G401 (cell line): Measurements from ENCODE around the gene ZCCHC2. TPM values are rescaled to one million over a fixed set of nuclear protein-coding genes. Genes with fewer than 3 reads are reported as not detected.

ENCODE experiments used
- DNase-seq: peaks from one replicate; pipeline ENCODE4 v3.0.0-alpha.2; 2015; ENCODE audit warnings: low spot score
- in situ Hi-C: cut with HindIII; loops from 2 replicates; pipeline ENCODE4 v1.10.0; 2016; ENCODE audit warnings: low sequenced_read_pairs, mixed read lengths
- total RNA-seq: library from RNA; depleted of rRNA; stranded (reverse); fragments of >200 nt; shearing (Covaris generic); gene quantifications from 2 replicates; pipeline ENCODE4 v1.2.3, GENCODE V29; 2014

ZCCHC2 gene
- total RNA-seq, 1 experiment from 2014 or later, result 27.0 TPM

DNA sequence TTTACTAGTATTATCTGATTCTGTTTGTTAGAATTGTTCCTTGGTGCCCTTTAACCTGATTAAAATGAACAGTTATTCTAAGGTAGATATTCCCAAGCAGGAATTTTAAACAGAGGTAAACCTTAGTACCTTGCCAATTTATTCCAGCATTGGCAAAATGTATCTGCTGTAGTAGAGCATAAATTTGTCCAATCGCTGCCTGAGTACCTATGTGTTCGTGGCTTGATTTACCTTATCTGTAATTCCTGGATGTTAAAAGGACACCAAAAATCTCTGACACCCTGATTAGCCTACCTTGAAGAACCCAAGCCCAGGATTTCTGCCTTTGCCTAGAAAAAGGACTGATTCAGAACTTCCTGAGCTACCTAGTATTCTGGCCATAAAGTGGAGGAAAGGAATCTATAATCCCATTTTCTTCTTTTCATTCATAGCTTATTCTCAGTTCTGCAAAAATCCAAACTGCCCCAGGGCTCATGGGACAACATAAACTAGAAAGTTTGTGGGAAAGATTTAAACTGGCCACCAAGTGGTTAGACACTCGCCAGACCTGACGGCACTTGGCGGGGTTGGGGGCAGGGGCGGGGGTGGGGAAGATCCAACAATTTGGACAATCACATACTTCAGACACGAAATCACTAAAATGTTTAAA lies 16.2 kb upstream of the ZCCHC2 start:
- no peak for DNase-seq
- in situ Hi-C loops, result no loop called here

DNA sequence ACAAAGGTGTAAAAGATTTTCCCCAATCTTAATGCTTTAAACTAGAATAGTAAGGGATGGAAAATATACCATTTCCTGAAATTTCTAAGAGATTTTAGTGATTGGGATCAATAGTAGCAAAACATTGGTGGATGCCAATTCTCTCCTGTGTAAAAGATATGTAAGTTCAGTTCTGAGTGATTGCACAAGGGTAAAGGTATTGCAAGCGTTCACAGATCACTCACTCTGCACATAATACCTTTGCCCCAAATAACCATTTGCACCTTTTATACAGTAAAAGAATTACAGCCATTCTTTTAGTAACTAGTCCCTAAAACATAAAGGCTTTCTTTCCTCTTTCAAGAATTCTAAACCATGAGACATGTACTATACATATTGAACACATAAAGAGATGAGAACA lies 13.0 kb upstream of the ZCCHC2 start:
- DNase-seq, result no peak
- in situ Hi-C loops, result no loop called here

DNA sequence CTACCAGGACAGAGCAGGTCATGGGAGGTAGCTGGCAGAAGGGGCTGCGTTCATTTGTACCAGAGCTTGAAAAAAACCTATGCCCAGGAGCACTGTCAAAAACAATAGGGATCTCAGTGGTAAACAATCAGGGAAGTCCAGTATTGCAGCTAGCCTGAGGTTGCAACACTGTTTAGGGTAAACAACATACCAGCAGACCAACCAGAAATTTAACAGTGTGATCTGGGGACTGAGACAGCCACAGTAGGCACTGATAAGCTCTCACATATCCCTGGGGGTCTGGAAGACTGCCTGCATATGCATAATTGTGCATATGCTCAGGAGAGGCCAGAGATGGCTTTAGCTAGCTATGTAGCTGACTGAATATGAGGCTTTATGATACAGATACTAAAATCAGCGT lies 12.0 kb upstream of the ZCCHC2 start:
- DNase-seq, result no peak
- in situ Hi-C loops, result no loop called here

DNA sequence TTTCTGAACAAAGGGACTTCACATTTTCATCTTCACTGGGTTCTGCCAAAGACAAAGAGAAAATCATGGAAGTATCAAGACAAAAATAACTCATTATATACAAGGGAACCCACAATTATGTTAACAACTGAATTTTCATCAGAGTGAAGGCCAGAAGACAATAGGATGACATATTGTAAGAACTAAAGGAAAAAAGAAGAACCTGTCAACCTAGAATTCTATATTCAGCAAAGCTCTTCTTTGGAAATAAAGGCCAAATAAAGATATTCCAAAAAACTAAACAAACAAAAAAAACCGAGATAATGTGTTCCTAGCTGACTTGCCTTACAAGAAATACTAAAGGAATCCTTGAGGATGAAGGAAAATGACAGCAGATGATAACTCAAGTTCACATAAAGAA lies 10.3 kb upstream of the ZCCHC2 start:
- DNase-seq, result no peak
- in situ Hi-C loops, result no loop called here

DNA sequence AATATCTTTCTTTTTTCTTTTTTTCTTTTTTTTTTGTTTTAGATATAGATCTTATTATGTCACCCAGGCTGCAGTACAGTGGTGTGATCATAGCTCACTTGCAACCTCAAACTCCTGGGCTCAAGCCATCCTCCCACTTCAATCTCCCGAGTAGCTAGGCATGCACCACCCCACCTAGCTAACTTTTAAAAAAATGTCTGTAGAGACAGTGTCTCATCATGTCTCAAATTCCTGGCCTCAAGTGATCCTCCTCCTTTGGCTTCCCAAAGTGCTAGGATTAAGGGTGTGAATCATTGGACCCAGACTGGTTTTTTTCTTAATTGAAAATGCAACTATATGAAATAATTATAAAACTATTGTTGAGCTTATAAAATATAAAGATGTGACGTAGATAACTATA lies 9.8 kb upstream of the ZCCHC2 start:
- no peak for DNase-seq
- in situ Hi-C loops, result no loop called here

DNA sequence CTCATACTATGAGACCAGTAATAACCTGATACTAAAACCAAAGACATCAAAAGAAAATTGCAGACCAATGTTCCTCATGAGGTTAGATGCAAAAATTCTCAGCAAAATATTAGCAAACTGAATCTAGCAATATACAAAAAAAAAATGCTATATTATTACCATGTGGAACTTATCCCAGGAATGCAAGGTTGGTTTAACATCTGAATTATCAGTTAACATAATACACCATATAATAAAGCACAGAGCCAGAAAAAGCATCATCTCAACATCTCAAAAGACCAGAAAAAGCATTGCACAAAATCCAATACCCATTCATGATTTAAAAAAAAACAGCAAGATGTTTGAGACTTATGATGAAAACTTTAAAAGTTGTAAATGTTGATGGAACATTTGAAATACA lies 8.3 kb upstream of the ZCCHC2 start:
- in situ Hi-C loops, result no loop called here
- no peak for DNase-seq

DNA sequence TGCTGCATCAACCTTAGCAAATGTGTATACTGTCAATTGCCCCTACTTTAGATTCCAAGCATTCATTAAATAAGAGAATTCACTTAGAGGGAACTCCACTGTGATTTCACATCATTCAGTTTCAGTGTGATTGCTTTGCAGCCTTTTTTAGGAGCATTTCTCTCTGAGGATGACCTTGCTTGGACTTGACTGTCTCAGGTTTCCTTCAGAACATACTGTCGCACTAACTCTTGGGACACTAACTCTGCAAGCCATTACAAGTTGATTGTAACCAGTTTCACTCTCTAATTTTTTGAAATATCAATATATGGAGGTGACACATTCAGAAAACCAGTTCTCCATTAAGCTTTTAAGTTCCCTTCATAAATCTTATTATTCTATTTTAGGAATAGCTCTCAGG lies 6.6 kb upstream of the ZCCHC2 start:
- in situ Hi-C loops, result no loop called here
- no peak for DNase-seq

DNA sequence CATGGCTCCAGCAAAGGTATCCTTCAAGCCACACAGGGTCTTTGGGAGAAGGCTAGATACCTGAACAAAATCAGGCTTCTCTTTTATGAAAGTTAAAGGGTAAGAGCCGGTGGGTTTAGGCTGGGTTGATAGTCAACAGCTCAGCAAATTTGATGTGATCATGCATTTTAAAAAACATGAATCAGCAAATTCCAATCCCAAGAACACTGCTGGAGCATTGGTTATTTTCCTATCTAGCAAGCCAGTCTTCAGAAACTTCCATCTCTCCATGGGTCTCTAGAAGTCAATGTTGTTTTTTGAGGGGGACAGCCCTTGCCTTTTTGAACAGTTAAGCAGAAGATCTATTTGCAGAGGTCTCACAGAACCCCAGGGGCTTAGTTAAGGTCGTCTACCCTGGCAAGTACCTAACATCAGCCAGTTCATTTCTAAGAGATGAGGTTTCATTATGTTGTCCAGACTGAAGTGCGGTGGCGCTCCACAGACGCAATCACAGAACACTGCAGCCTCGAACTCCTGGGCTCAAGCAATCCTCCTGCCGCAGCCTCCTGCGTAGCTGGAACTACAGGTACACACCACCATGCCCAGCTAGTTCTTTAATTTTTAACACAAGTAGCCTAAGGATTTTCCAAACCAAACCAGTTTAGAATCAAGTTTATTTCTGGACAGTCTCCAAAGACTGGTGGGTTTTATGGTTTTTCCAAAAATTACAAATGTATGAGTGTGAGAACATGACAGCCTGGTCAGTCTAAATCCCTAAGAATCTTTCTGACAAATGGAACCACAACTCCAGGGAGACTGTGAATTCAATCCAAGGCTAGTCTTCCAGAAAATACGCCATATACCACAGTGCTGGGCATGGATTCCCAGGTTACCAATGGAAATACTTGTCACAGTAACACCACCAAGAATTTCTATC lies 4.1 kb upstream of the ZCCHC2 start:
- DNase-seq, result no peak
- in situ Hi-C loops, result no loop called here

DNA sequence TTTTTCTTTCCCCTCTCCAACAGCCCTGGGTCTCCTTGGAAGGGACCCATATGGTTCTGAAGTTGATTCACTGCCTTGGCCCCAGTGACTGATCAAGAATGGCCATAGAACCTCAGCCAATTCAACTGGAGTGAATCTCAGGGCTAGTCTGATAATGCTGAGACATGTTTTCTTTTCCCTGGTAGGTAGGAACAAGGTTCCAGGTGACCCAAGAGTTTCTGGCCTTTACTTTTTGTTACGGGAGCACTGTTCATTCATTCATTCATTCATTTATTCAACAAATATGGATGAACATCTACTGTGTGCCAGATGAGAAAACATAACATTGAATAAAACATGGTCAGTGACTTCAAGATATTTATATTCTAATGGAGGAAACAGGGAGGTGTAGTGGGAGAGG lies 3.1 kb upstream of the ZCCHC2 start:
- in situ Hi-C loops, result no loop called here
- DNase-seq, result no peak

DNA sequence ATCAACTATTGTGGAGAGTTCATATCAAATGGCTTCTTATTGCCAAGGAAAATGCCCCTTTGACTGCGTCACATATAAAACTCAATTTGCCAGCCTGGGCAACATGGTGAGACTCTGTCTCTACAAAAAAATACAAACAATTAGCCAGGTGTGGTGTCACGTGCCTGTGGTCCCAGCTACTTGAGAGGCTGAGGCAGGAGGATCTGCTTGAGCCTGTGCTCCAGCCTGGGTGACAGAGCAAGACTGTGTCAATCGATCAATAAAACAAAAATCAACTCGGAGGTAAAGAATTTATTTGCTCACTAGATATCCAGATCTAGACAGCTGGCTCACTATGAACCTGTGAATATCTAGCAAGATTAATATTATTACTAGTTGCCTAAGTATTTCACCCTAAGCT lies 1.7 kb upstream of the ZCCHC2 start:
- no peak for DNase-seq
- in situ Hi-C loops, result no loop called here

DNA sequence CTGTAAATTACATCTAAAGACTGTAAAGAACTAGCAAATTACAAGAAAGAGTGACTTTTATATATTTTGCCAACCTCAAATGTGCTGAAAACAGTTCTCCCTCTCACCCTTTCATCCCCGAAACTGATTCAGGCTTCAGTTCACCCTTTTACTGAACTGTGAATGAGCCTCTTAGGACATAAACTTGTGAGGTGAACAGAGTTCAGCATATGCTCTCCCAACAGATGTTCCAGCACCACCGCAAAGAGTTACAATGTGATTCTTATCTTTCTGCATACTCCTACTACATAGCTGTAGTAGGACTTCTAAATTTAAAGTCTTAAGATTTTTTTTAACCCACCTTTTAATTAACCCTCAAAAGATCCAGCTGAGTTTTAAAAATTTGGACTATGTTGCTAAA lies 1.2 kb upstream of the ZCCHC2 start:
- in situ Hi-C loops, result no loop called here
- no peak for DNase-seq

DNA sequence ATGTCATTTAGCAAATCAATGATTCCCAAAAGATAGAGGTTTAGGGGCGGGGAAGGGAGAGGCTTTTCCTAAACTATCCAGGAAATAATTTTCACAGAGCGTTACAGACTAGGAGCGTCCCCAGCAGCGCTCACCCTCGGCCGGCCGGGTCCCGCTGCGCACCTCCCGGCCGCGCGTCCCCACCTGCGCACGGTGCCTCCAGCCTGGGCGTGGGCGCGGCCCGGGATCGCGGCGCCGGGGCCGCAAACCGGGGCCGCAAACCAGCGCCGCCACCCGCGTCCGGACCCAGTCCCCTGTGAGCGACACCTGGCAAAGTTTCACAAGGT lies 684 bp upstream of the ZCCHC2 start:
- in situ Hi-C loops, result no loop called here
- DNase-seq, result no peak

DNA sequence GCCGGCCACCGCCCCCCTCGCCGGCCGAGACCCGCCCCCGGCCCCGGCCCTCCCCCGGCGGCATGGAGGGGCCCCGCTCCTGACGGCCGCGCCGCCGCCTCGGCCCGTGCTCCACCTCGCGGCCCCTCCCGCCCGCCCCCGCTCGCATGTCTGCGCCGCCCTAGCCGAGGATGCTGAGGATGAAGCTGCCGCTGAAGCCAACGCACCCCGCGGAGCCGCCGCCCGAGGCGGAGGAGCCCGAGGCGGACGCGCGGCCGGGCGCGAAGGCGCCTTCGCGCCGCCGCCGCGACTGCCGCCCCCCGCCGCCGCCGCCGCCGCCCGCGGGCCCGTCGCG lies 397 bp downstream of the ZCCHC2 start:
- in situ Hi-C loops, result no loop called here
- DNase-seq, result no peak

DNA sequence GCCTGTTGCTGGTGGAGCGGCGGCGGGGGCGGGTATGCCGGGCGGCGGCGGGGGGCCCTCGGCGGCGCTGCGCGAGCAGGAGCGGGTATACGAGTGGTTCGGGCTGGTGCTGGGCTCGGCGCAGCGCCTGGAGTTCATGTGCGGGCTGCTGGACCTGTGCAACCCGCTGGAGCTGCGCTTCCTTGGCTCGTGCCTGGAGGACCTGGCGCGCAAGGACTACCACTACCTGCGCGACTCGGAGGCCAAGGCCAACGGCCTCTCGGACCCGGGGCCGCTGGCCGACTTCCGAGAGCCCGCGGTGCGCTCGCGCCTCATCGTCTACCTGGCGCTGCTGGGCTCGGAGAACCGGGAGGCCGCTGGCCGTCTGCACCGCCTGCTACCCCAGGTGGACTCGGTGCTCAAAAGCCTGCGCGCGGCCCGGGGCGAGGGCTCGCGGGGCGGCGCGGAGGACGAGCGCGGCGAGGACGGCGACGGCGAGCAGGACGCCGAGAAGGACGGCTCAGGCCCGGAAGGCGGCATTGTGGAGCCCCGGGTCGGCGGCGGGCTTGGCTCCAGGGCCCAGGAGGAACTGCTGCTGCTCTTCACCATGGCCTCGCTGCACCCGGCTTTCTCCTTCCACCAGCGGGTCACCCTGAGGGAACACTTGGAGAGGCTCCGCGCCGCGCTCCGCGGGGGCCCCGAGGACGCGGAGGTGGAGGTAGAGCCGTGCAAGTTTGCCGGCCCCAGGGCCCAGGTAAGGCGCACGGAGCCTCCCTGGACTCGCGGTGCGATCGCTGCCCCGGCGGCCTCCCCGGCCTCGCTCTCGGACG lies 1.0 kb downstream of the ZCCHC2 start:
- peak; percentile 47 for DNase-seq
- in situ Hi-C loops, result no loop called here

DNA sequence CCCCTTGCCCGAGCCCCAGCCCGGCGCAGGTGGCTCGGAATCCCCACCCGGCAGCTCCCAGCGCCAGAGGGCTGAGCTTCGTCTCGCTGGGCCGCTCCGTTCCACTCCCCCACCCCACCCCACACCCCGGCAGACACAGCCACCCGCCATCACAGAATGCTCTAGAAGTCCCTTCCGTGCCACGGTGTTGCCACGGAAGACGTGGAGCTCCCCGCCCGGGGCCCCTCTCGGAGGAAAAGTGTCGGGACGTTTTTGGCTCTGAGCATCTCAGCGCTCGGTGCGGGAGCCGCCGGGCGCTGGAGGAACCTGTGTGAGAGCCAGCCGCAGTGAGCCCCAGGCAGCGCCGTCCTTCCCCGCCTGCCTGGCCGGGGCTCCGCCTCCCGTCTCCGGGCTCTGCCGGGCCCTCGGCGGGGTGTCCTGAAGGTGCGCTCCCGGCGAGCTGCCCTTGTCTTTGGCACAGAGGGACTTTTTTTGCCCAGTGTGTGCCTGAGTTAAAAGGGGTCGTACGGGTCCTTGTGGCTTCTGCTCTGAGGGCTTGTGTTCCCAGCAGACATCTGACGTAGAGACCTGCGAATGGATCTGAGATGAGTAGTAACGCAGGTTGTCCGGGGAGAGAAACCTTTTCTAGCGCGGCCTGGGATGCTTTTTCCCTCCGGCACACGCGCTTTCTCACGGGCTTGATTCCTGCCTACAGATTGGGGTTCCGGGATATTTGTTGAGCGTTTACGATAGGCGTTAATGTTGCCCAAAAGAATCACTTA lies 1.8 kb downstream of the ZCCHC2 start:
- in situ Hi-C loops, result no loop called here
- peak; percentile 71 for DNase-seq

DNA sequence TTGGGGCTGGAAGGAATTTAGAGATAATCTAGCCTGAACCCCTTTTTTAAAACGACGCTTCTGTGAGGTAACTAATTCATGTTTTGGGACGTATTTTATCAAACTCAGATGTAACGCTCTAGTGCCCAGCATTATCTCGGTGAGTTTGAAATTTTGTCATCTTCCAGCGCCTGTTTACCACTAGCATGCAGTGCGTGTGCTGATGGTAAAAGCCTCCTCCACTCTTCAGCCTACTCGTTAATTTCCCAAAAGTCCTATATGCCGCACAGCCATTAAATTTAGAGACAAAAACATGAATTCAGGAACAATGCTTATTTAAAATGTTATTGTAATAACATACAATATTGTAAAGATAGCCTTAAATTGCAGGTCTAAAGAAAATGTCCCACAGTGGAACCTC lies 2.8 kb downstream of the ZCCHC2 start:
- DNase-seq, result peak; percentile 47
- in situ Hi-C loops, result no loop called here

DNA sequence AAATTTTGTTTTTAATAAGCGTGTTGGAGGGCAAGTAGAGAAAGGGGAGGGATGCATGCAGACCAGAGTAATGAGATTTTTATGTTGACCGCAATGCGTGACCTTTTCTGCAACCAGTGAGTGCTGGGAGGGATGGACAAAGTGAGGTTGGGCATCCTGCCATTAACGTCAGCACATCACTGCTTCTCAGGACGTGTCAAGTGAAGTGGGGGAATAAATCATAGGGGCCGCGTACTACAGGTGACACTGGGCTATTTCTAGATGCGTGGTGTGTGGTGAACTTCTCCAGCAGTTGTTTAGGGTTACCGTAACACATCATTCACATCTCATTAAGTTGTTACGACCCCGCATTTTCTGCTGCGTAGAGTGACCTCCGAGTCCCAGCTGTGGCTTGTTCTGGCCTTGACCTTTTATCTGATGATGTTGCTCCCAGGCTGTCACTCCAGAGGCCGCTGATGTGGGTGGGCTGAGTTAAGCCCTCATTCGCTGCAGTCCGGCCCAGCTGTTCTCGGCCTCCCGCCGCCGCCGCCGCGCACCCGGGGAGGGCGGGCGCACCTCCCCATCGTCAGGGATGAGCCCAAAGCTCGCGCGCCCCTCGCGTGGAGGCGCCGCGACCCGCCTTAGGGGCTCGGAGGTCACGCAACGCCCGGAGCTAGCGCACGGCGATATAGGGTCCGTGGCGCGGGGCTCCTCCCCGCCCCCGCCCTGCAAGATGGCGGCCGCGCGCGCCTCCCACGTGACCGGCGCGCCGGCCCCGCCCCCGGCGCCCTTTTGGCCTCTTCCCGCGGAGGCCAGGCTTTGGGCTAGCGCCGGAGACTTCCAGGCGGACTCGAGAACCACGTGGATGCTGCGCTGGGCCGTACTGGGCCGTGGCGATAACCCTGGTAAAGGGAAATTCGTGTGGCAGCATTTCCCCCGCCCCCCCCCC lies 3.5 kb downstream of the ZCCHC2 start:
- in situ Hi-C loops, result no loop called here
- DNase-seq, result peak; percentile 69

DNA sequence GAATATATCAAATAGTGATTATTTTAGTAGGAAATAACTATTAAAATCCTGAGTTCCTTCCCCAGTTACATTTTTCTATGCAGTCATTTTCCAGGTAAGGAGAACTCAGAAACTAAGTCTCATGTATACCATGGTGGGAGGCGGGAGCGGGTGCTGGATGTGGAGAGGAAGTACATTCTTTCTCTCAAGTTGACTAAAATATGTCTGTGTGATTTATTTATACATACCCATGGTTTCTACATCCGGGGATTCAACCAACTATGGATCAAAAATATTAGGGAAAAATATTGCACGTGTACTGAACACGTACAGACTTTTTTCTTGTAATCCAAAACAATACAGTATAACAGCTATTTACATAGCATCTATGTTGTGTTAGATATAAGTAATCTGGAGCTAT lies 6.8 kb downstream of the ZCCHC2 start:
- in situ Hi-C loops, result no loop called here
- no peak for DNase-seq

DNA sequence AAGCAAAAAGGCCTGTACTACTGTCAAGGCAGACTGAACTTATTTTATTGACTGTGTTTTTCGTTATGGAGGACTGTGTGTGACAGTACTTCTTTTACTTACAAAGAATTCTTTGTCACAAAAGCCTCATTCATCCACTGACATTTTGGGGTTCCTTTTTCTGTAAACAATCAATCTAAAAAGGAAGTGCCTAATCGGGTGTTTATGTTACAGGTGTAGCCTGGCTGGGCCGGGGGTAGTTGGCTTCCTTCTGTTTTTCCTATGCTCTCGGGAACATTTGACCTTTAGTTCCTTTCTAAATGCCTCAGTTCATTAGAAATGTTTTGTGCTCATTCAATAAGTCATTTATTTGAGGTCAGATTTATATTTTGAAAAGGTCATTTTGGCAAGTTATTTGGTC lies 8.3 kb downstream of the ZCCHC2 start:
- DNase-seq, result no peak
- in situ Hi-C loops, result no loop called here
